RWPE2 (cell line): ENCODE measurements around the gene DCST1.

Source experiments
- ATAC-seq: fragments of 200-7000 bp; cut with Tn5 transposase; 3 replicates; pipeline ENCODE4 v1.9.1; 2021; ENCODE audit warnings: low read depth
- DNase-seq: peaks from one replicate; pipeline ENCODE4 v3.0.0-alpha.2; 2020; ENCODE audit warnings: low spot score
- H3K27ac ChIP-seq: fragments of 450-650 bp; 2 replicates; pipeline ENCODE4 v1.5.1; 2017; ENCODE audit warnings: mild to moderate bottlenecking; ENCODE audit not compliant: poor library complexity, severe bottlenecking
- H3K27me3 ChIP-seq: fragments of 250-450 bp; sonication (Bioruptor Pico); 2 replicates; pipeline ENCODE4 v1.5.1; 2021; ENCODE audit warnings: mild to moderate bottlenecking, moderate library complexity; ENCODE audit not compliant: insufficient read depth, poor library complexity, severe bottlenecking
- H3K36me3 ChIP-seq: fragments of 250-450 bp; sonication (Bioruptor Pico); 2 replicates; pipeline ENCODE4 v1.5.1; 2020; ENCODE audit warnings: low read depth, mild to moderate bottlenecking, moderate library complexity
- H3K4me1 ChIP-seq: fragments of 250-450 bp; sonication (Bioruptor Pico); 2 replicates; pipeline ENCODE4 v1.5.1; 2021; ENCODE audit warnings: mild to moderate bottlenecking, moderate library complexity; ENCODE audit not compliant: insufficient read depth, poor library complexity, severe bottlenecking
- H3K4me3 ChIP-seq: fragments of 250-450 bp; sonication (Bioruptor Pico); 2 replicates; pipeline ENCODE4 v1.5.1; 2021; ENCODE audit warnings: mild to moderate bottlenecking, moderate library complexity; ENCODE audit not compliant: severe bottlenecking
- H3K9me3 ChIP-seq: fragments of 250-450 bp; sonication (Bioruptor Pico); 2 replicates; pipeline ENCODE4 v1.5.1; 2021; ENCODE audit warnings: mild to moderate bottlenecking, moderate library complexity; ENCODE audit not compliant: severe bottlenecking
- CTCF ChIP-seq: fragments of 450-650 bp; IDR thresholded peaks from one replicate; pipeline ENCODE4 v1.5.1; 2017; ENCODE audit warnings: mild to moderate bottlenecking, moderate library complexity; ENCODE audit not compliant: poor library complexity, severe bottlenecking

Gene DCST1

GRCh38 chr1:155079210-155079486, 45.5 kb downstream of the DCST1 start:
- H3K4me1 ChIP-seq, result peaks cover 11% of the 10 kb centered on the region
- DNase-seq (no peak), ATAC-seq (no peak; the same call in 2 of the 3 replicates)
- H3K36me3 ChIP-seq, result no peaks in the 10 kb centered on the region
- no peak for TF ChIP-seq CTCF
- peak overlapping the region; percentile 39 for H3K4me3 ChIP-seq
- H3K27ac ChIP-seq, result no peak overlapping the region
- no peaks in the 10 kb centered on the region for H3K9me3 ChIP-seq
- peaks cover 36% of the 10 kb centered on the region for H3K27me3 ChIP-seq

- peaks cover 14% of the 10 kb centered on the region for H3K4me1 ChIP-seq
- peak overlapping the region; percentile 39 for H3K4me3 ChIP-seq
- no peaks in the 10 kb centered on the region for H3K9me3 ChIP-seq
- H3K27ac ChIP-seq, result no peak overlapping the region
- no peaks in the 10 kb centered on the region for H3K36me3 ChIP-seq
- H3K27me3 ChIP-seq, result peaks cover 36% of the 10 kb centered on the region
- ATAC-seq (no peak), DNase-seq (no peak)
- TF ChIP-seq CTCF, result no peak
Observed at GRCh38 chr1:155079487-155080311, 46.1 kb downstream of the DCST1 start.

GRCh38 chr1:155080312-155081228, 46.9 kb downstream of the DCST1 start:
- Histone ChIP-seq H3K27me3 (peaks cover 36% of the 10 kb centered on the region), H3K36me3 (no peaks in the 10 kb centered on the region), H3K9me3 (no peaks in the 10 kb centered on the region), H3K4me3 (peak overlapping the region; percentile 39), H3K4me1 (peaks cover 14% of the 10 kb centered on the region), H3K27ac (no peak overlapping the region)
- DNase-seq, result no peak
- ATAC-seq, result no peak
- no peak for TF ChIP-seq CTCF

GRCh38 chr1:155081472-155082300, 48.1 kb downstream of the DCST1 start:
- Histone ChIP-seq H3K4me3 (no peak overlapping the region), H3K27ac (no peak overlapping the region), H3K36me3 (no peaks in the 10 kb centered on the region), H3K27me3 (peaks cover 36% of the 10 kb centered on the region), H3K9me3 (no peaks in the 10 kb centered on the region), H3K4me1 (peaks cover 14% of the 10 kb centered on the region)
- no peak for ATAC-seq
- no peak for TF ChIP-seq CTCF
- no peak for DNase-seq
